NT2/D1 (cell line): ENCODE results near the gene IRAK1BP1.
A peak's percentile ranks its signal among the peaks of the same experiment; 100 is the strongest.
"Not testable (repeated sequence)": the region's sequence is repeated elsewhere in the genome, so short reads cannot be mapped to it uniquely, and the experiment has no call there.

Experiments
- DNase-seq: peaks from one replicate; pipeline ENCODE4 v3.0.0-alpha.2; 2011; ENCODE audit warnings: low read depth, low spot score
- H3K27me3 ChIP-seq: 2 replicates; pipeline ENCODE4 v1.6.0; 2011; ENCODE audit warnings: mild to moderate bottlenecking; ENCODE audit not compliant: insufficient read length, insufficient read depth
- H3K36me3 ChIP-seq: 2 replicates; pipeline ENCODE4 v1.6.1; 2011; ENCODE audit warnings: mild to moderate bottlenecking, low read length, mixed read lengths; ENCODE audit not compliant: insufficient read depth, insufficient read length
- H3K4me1 ChIP-seq: 2 replicates; pipeline ENCODE4 v1.5.1; 2011; ENCODE audit not compliant: insufficient read depth, insufficient read length
- H3K4me3 ChIP-seq: 2 replicates; pipeline ENCODE4 v1.5.1; 2011; ENCODE audit warnings: low read depth; ENCODE audit not compliant: insufficient read length
- H3K9ac ChIP-seq: 2 replicates; pipeline ENCODE4 v1.6.0; 2011; ENCODE audit warnings: low read depth; ENCODE audit not compliant: insufficient read length
- H3K9me3 ChIP-seq: 2 replicates; pipeline ENCODE4 v1.5.1; 2011; ENCODE audit warnings: mild to moderate bottlenecking, low read length; ENCODE audit not compliant: insufficient read depth
- SUZ12 ChIP-seq: IDR thresholded peaks from 2 replicates; pipeline ENCODE4 v1.6.1; 2011; ENCODE audit not compliant: insufficient read length, insufficient read depth; ENCODE audit errors: extremely low read depth
- YY1 ChIP-seq: IDR thresholded peaks from 2 replicates; pipeline ENCODE4 v1.6.1; 2011; ENCODE audit not compliant: insufficient read length, insufficient read depth
- ZNF274 ChIP-seq: IDR thresholded peaks from 2 replicates; pipeline ENCODE4 v1.6.1; 2011; ENCODE audit warnings: mild to moderate bottlenecking, low read depth, low read length

The IRAK1BP1 gene

DNA sequence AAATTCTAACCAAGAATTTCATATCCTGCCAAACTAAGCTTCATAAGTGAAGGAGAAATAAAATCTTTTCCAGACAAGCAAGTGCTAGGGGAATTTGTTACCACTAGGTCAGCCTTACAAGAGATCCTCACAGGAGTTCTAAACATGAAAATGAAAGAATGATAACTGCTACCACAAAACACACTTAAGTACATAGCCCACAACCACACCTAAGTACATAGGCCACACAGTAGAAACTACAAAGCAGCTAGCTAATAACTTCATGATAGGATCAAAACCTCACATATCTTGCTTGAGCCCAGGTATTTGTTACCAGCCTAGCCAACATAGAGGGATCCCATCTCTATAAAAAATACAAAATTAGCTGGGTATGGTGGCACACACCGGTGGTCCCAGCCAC is 50.4 kb downstream of the IRAK1BP1 start:
- no peak for DNase-seq
- no peaks in the 10 kb centered on the region for H3K4me1 ChIP-seq
- no peaks in the 10 kb centered on the region for H3K36me3 ChIP-seq
- no peaks in the 10 kb centered on the region for H3K9me3 ChIP-seq
- H3K27me3 ChIP-seq, result no peaks in the 10 kb centered on the region
- H3K9ac ChIP-seq, result no peak overlapping the region
- no peak overlapping the region for H3K4me3 ChIP-seq
- no peak for TF ChIP-seq YY1
- no peak for TF ChIP-seq ZNF274
- TF ChIP-seq SUZ12, result no peak

DNA sequence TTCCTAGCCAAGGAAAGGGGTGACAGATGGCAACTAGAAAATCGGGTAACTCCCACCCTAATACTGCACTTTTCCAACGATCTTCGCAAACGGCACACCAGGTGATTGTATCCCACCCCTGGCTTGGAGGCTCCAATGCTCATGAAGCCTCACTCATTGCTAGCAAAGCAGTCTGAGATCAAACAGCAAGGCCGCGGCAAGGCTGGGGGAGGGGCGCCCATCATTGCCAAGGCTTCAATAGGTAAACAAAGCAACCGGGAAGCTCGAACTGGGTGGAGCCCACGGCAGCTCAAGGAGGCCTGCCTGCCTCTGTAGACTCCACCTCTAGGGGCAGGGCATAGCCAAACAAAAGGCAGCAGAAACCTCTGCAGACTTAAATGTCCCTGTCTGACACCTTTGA is 53.8 kb downstream of the IRAK1BP1 start:
- H3K9me3 ChIP-seq, H3K4me3 ChIP-seq, H3K9ac ChIP-seq, H3K4me1 ChIP-seq, H3K36me3 ChIP-seq, H3K27me3 ChIP-seq: not testable (repeated sequence)
- DNase-seq, result peak; percentile 9

DNA sequence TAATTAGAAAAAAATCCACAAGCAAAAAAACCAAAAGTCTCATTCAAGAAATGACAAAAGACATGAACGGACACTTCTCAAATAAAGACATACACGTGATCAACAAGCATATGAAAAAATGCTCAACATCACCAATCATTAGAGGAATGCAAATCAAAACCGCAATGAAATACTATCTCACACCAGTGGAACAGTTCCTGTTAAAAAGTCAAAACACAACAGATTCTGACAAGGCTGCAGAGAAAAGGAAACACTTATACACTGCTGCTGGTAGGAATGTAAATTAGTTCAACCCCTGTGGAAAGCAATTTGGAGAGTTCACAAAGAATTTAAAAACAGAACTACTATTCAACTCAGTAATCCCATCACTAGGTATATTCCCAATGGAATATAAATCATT is 58.0 kb downstream of the IRAK1BP1 start:
- Histone ChIP-seq H3K27me3 (no peaks in the 10 kb centered on the region), H3K9ac (no peak overlapping the region), H3K9me3 (no peaks in the 10 kb centered on the region), H3K4me3 (no peak overlapping the region), H3K36me3 (no peaks in the 10 kb centered on the region), H3K4me1 (no peaks in the 10 kb centered on the region)
- no peak for DNase-seq
- TF ChIP-seq YY1, result no peak

DNA sequence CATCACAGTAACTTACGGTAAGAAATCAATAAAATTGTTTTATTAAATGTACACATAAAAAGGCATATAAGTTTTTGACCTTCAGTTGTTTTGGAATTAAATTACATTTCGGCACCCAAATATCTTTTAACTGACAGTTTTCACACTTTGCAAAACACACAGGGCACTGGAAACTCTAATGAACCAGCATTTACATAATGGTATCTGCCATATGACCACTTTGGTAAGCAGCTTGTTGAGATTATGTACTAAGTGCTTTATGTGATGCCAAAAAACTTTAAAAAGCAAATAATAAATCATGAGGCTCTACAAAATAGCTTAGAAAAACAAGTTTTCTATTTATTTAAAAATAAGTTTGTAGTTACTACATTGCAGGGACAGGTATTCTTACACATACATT is 68.2 kb downstream of the IRAK1BP1 start:
- Histone ChIP-seq H3K4me1 (no peaks in the 10 kb centered on the region), H3K9me3 (no peaks in the 10 kb centered on the region), H3K4me3 (no peak overlapping the region), H3K9ac (no peak overlapping the region), H3K27me3 (no peaks in the 10 kb centered on the region), H3K36me3 (peaks cover 15% of the 10 kb centered on the region)
- DNase-seq, result no peak
- TF ChIP-seq ZNF274 (no peak), SUZ12 (no peak), YY1 (no peak)

DNA sequence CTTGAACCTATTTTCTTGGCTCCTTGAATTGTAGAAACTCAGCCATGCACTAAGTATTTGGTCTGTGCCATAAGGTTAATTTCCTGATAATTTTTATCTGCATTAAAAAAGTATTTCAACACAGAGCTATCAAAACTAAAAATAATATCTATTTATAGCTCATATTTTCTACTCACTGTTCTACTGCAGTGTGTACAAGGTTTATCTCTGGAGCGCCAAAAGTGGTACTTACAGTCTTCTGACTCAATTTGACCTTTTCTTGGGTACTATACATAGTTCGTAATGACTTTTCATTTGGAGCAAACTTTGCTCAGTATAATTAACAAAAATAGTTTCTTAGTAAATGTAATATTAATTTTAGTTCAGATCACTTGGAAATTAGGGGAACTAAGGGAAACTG is 69.2 kb downstream of the IRAK1BP1 start:
- no peak for TF ChIP-seq YY1
- no peak for TF ChIP-seq SUZ12
- TF ChIP-seq ZNF274, result no peak
- H3K4me1 ChIP-seq, result no peaks in the 10 kb centered on the region
- no peaks in the 10 kb centered on the region for H3K9me3 ChIP-seq
- H3K4me3 ChIP-seq, result no peak overlapping the region
- peaks cover 22% of the 10 kb centered on the region for H3K36me3 ChIP-seq
- no peak overlapping the region for H3K9ac ChIP-seq
- H3K27me3 ChIP-seq, result no peaks in the 10 kb centered on the region
- DNase-seq, result no peak

DNA sequence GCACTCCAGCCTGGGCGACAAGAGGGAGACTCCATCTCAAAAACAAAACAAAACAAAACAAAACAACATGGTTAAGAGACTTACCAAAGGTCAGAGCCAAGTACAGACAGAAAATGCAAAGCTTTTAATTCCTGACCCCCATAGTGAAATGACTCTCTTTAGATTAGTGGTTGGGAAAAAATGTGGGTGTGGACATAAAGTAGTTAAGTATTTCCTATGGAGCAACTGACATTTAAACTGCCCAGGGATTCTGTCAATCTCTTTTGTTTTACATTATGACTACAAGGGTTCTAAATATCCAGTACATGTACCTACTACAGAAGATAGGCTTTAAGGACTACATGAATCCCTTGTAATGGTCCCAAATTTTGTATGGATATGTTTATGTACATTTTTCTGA is 75.1 kb downstream of the IRAK1BP1 start:
- TF ChIP-seq ZNF274 (no peak), YY1 (no peak), SUZ12 (no peak)
- Histone ChIP-seq H3K9ac (no peak overlapping the region), H3K9me3 (no peaks in the 10 kb centered on the region), H3K27me3 (no peaks in the 10 kb centered on the region), H3K4me3 (no peak overlapping the region), H3K4me1 (no peaks in the 10 kb centered on the region), H3K36me3 (peaks cover 52% of the 10 kb centered on the region)
- no peak for DNase-seq

DNA sequence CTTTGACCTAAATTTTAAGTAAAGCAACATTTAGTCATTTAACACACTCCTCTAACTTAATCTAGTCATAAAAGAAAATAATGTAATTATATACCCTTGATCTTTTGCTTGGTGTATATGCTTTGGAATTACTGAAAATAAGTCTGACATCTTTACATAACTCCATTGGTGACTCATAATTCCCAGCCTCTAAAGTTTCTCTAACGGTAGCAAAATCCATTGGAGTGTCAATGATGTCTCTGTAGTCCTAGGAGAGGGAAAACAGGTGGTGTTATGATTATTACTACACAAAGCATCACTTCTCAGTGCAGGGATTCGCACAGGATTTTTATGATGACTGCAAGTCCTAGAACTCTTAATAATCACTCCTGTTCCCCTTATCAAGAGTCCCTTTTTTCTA is 80.2 kb downstream of the IRAK1BP1 start:
- TF ChIP-seq YY1, result no peak
- TF ChIP-seq SUZ12, result no peak
- no peak for TF ChIP-seq ZNF274
- H3K36me3 ChIP-seq, result peaks cover 57% of the 10 kb centered on the region
- no peaks in the 10 kb centered on the region for H3K27me3 ChIP-seq
- DNase-seq, result no peak
- H3K4me3 ChIP-seq, result no peak overlapping the region
- H3K4me1 ChIP-seq, result no peaks in the 10 kb centered on the region
- H3K9me3 ChIP-seq, result peaks cover 22% of the 10 kb centered on the region
- H3K9ac ChIP-seq, result no peak overlapping the region

DNA sequence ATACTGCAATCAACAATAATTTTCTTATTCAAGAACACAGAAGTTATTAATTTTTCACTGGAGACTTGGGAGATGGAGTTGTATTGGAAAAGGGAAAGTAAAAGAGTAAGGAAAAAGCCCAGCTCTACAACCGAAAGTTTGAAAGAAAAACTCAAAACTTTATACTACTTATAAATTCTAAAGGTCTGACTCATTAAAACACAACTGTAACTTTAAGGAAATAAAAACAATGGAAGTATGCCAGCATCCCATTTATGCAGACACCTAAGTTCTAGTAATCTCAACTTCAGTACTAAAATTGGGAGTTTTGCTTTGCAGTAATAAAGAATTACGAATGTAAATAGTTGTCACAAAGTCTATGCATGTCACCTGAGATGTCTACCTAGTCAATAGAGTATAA is 80.6 kb downstream of the IRAK1BP1 start:
- H3K4me3 ChIP-seq, result no peak overlapping the region
- no peak for DNase-seq
- H3K9me3 ChIP-seq, result peaks cover 22% of the 10 kb centered on the region
- no peak overlapping the region for H3K9ac ChIP-seq
- no peaks in the 10 kb centered on the region for H3K27me3 ChIP-seq
- no peaks in the 10 kb centered on the region for H3K4me1 ChIP-seq
- peaks cover 60% of the 10 kb centered on the region for H3K36me3 ChIP-seq
- TF ChIP-seq YY1 (no peak), ZNF274 (no peak), SUZ12 (no peak)
